Mammary epithelial cell (primary cell): Measurements from ENCODE around the gene AMT.

Experiments used
- EZH2 ChIP-seq: IDR thresholded peaks from 2 replicates; pipeline ENCODE4 v1.6.1; 2012; ENCODE audit warnings: low read length, inconsistent platforms, borderline replicate concordance
- TF ChIP-seq, protein P1 (sequence below), 2 donors: IDR thresholded peaks in 1 of 2; conservative IDR thresholded peaks in 1 of 2; 2 replicates each; pipeline ENCODE4 v1.5.1; 2011 to 2012; ENCODE audit warnings: inconsistent platforms in 2 of 2, low read length in 2 of 2, mild to moderate bottlenecking in 2 of 2, control low read depth in 1 of 2, low read depth in 1 of 2; ENCODE audit not compliant: insufficient read depth in 1 of 2; ENCODE audit errors: extremely low read depth in 1 of 2

DNA sequence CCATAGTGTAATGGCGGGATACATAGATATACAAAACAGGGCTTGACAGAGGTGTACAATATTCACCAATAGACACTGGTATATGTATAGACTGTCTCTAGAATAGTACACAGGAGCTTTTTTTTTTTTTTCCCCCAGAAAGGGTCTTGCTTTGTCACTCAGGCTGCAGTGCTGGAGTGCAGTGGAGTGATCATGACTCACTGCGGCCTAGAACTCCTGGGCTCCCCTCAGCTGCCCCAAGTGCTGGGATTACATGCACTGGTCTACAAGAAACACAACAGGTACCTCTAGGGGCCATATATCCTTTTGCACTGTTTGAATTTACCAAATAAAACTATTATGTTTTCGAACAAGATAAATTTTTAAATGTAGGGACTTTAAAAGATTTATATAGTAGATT lies 22.8 kb downstream of the AMT start:
- TF ChIP-seq, protein P1, sequence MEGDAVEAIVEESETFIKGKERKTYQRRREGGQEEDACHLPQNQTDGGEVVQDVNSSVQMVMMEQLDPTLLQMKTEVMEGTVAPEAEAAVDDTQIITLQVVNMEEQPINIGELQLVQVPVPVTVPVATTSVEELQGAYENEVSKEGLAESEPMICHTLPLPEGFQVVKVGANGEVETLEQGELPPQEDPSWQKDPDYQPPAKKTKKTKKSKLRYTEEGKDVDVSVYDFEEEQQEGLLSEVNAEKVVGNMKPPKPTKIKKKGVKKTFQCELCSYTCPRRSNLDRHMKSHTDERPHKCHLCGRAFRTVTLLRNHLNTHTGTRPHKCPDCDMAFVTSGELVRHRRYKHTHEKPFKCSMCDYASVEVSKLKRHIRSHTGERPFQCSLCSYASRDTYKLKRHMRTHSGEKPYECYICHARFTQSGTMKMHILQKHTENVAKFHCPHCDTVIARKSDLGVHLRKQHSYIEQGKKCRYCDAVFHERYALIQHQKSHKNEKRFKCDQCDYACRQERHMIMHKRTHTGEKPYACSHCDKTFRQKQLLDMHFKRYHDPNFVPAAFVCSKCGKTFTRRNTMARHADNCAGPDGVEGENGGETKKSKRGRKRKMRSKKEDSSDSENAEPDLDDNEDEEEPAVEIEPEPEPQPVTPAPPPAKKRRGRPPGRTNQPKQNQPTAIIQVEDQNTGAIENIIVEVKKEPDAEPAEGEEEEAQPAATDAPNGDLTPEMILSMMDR (conservative IDR thresholded peaks at IDR 0.05 in 1 of 2, IDR thresholded peaks at IDR 0.05 in 1 of 2; ENCODE audit: extremely low read depth in 1 of 2, insufficient read depth in 1 of 2, low read depth in 1 of 2, low read length in 2 of 2): no peak
- no peak for TF ChIP-seq EZH2
